ENCODE measurements around the gene USP17L10. TPM values are rescaled to one million over a fixed set of nuclear protein-coding genes. Genes with fewer than 3 reads are reported as not detected.

USP17L10 gene
- total RNA-seq, 1 experiment from 2014 or later, result not detected

Other genes starting within 250 kb of the USP17L10 start
- gene FAM90A26, start 40.2 kb upstream of the USP17L10 start, total RNA-seq (2021), result not detected in 2 replicates
- 0.24 TPM in 1 of 2 replicates, not detected in the other for gene USP17L11, start 4.7 kb downstream of the USP17L10 start, total RNA-seq (2021)
- gene USP17L12, start 9.5 kb downstream of the USP17L10 start, total RNA-seq (2021), result not detected in 2 replicates
- gene USP17L13, start 14.2 kb downstream of the USP17L10 start, total RNA-seq (2021), result not detected in 2 replicates
- gene USP17L15, start 23.7 kb downstream of the USP17L10 start, total RNA-seq (2021), result not detected in 2 replicates
- gene USP17L17, start 33.2 kb downstream of the USP17L10 start, total RNA-seq (2021), result not detected in 2 replicates
- not detected in 2 replicates for gene USP17L18, start 38.0 kb downstream of the USP17L10 start, total RNA-seq (2021)
- not detected in 2 replicates for gene USP17L19, start 42.7 kb downstream of the USP17L10 start, total RNA-seq (2021)
- not detected in 2 replicates for gene USP17L20, start 47.5 kb downstream of the USP17L10 start, total RNA-seq (2021)
- not detected in 2 replicates for gene USP17L21, start 52.2 kb downstream of the USP17L10 start, total RNA-seq (2021)
- not detected in 2 replicates for gene USP17L22, start 57.0 kb downstream of the USP17L10 start, total RNA-seq (2021)
- not detected in 2 replicates for gene USP17L24, start 114.5 kb downstream of the USP17L10 start, total RNA-seq (2021)
- not detected in 2 replicates for gene USP17L25, start 119.3 kb downstream of the USP17L10 start, total RNA-seq (2021)
- not detected in 2 replicates for gene USP17L26, start 124.0 kb downstream of the USP17L10 start, total RNA-seq (2021)
- not detected in 2 replicates for gene USP17L5, start 128.7 kb downstream of the USP17L10 start, total RNA-seq (2021)
- not detected in 2 replicates for gene USP17L27, start 133.5 kb downstream of the USP17L10 start, total RNA-seq (2021)
- not detected in 2 replicates for gene USP17L28, start 138.2 kb downstream of the USP17L10 start, total RNA-seq (2021)
- gene USP17L29, start 143.0 kb downstream of the USP17L10 start, total RNA-seq (2021), result not detected in 2 replicates
- gene USP17L30, start 152.5 kb downstream of the USP17L10 start, total RNA-seq (2021), result not detected in 2 replicates
- not detected in 2 replicates for gene DEFB131A, start 233.8 kb downstream of the USP17L10 start, total RNA-seq (2021)

Measured in A673 (cell line).